SH-SY5Y (cell line): ENCODE data around the gene HOXD12.

Experiments
- GATA2 ChIP-seq: IDR thresholded peaks from 2 replicates; pipeline ENCODE4 v1.6.1; 2011; ENCODE audit warnings: mild to moderate bottlenecking, low read depth, low read length
- GATA3 ChIP-seq: IDR thresholded peaks from 2 replicates; pipeline ENCODE4 v1.6.1; 2011; ENCODE audit warnings: low read depth, mild to moderate bottlenecking, low read length, moderate library complexity

- TF ChIP-seq GATA2 (no peak), GATA3 (no peak)
These were observed 18.2 kb upstream of the HOXD12 start for GRCh38 chr2:176081376-176081836.
